H1 (cell line): Measurements from ENCODE around the gene ARHGAP10.

Source experiments
- EGR1 ChIP-seq: IDR thresholded peaks from 2 replicates; pipeline ENCODE4 v1.6.1; 2011; ENCODE audit warnings: low read depth, low read length, borderline replicate concordance
- GABPA ChIP-seq: IDR thresholded peaks from 2 replicates; pipeline ENCODE4 v1.6.1; 2011; ENCODE audit warnings: mild to moderate bottlenecking, low read length, moderate library complexity, borderline replicate concordance; ENCODE audit not compliant: insufficient read depth
- PHF8 ChIP-seq: fragments of 200-600 bp; sonication (generic); conservative IDR thresholded peaks from 2 replicates; pipeline ENCODE4 v1.7.1; 2012; ENCODE audit warnings: low read depth, mild to moderate bottlenecking, inconsistent platforms, low read length, moderate library complexity
- POLR2A ChIP-seq, 2 experiments: IDR thresholded peaks; 1 replicate in 1 of 2; 2 replicates in 1 of 2; pipeline ENCODE4 v1.6.1; 2011; ENCODE audit warnings: low read depth in 2 of 2, low read length in 2 of 2, mild to moderate bottlenecking in 2 of 2; ENCODE audit errors: control extremely low read depth in 1 of 2
- POLR2AphosphoS5 ChIP-seq: IDR thresholded peaks from 2 replicates; pipeline ENCODE4 v1.6.1; 2011; ENCODE audit warnings: low read depth, low read length
- RFX5 ChIP-seq: IDR thresholded peaks from 2 replicates; pipeline ENCODE4 v1.6.1; 2011; ENCODE audit warnings: low read depth, low read length, improper control_type of control experiment, borderline replicate concordance
- TF ChIP-seq, protein P1 (sequence below), 3 experiments: IDR thresholded peaks; 1 replicate in 2 of 3; 2 replicates in 1 of 3; pipeline versions ENCODE4 v1.5.1 to v1.6.1; 2011; ENCODE audit warnings: low read length in 3 of 3, mild to moderate bottlenecking in 3 of 3, inconsistent platforms in 2 of 3, low read depth in 1 of 3, moderate library complexity in 1 of 3; ENCODE audit not compliant: insufficient read depth in 1 of 3; ENCODE audit errors: control extremely low read depth in 1 of 3
- TF ChIP-seq, protein P2 (sequence below): fragments of 300-600 bp; sonication (generic); IDR thresholded peaks from 2 replicates; pipeline ENCODE4 v1.7.1; 2012; ENCODE audit warnings: low read length, moderate library complexity, mild to moderate bottlenecking, inconsistent platforms; ENCODE audit not compliant: insufficient replicate concordance

DNA sequence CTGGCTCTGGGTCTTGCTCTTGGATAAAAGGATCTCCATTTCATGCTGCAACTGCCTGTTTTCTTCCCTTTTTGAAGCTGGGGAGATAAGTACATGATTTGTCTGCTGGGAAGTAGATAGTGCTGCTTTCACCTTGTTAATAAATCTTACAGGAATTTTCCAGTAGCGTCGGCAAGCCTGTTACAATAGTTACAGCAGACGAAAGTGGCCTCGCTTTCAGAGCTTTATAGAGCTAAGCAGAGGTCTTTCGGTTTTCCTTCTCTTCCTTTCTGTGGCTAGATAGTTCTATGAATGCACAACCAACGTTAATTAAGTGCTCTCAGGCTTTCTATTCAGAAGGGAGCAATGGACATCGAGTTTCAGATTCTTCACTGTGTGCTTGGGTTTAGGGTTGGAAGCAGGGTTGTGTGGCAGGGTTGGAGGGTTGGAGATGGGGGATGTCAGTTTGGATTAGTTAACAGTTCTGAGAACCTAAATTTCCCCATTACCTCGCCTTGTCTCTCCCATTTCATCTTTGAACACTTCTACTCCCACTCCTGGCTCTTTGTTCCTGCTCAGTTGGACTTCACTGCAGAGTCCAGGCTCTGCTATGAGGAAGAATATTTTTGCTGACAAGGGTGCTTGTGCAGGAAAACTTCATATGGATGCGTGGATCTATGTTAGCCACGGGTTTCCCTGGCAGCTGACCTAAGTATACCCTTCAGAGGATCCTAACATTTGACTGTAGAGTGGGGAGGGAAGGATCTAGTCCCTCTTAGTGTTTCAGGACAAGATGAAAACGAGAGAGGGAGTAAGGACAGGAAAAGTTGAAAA lies 237.9 kb downstream of the ARHGAP10 start:
- TF ChIP-seq, protein P1, sequence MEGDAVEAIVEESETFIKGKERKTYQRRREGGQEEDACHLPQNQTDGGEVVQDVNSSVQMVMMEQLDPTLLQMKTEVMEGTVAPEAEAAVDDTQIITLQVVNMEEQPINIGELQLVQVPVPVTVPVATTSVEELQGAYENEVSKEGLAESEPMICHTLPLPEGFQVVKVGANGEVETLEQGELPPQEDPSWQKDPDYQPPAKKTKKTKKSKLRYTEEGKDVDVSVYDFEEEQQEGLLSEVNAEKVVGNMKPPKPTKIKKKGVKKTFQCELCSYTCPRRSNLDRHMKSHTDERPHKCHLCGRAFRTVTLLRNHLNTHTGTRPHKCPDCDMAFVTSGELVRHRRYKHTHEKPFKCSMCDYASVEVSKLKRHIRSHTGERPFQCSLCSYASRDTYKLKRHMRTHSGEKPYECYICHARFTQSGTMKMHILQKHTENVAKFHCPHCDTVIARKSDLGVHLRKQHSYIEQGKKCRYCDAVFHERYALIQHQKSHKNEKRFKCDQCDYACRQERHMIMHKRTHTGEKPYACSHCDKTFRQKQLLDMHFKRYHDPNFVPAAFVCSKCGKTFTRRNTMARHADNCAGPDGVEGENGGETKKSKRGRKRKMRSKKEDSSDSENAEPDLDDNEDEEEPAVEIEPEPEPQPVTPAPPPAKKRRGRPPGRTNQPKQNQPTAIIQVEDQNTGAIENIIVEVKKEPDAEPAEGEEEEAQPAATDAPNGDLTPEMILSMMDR (IDR thresholded peaks at IDR 0.05; ENCODE audit: control extremely low read depth in 1 of 3, insufficient read depth in 1 of 3, low read depth in 1 of 3, low read length in 3 of 3): no peak
- no peak for TF ChIP-seq PHF8
- no peak for TF ChIP-seq RFX5
- TF ChIP-seq POLR2A (IDR thresholded peaks at IDR 0.05; ENCODE audit: control extremely low read depth in 1 of 2, low read depth in 2 of 2, low read length in 2 of 2): no peak
- no peak for TF ChIP-seq POLR2AphosphoS5
- TF ChIP-seq, protein P2, sequence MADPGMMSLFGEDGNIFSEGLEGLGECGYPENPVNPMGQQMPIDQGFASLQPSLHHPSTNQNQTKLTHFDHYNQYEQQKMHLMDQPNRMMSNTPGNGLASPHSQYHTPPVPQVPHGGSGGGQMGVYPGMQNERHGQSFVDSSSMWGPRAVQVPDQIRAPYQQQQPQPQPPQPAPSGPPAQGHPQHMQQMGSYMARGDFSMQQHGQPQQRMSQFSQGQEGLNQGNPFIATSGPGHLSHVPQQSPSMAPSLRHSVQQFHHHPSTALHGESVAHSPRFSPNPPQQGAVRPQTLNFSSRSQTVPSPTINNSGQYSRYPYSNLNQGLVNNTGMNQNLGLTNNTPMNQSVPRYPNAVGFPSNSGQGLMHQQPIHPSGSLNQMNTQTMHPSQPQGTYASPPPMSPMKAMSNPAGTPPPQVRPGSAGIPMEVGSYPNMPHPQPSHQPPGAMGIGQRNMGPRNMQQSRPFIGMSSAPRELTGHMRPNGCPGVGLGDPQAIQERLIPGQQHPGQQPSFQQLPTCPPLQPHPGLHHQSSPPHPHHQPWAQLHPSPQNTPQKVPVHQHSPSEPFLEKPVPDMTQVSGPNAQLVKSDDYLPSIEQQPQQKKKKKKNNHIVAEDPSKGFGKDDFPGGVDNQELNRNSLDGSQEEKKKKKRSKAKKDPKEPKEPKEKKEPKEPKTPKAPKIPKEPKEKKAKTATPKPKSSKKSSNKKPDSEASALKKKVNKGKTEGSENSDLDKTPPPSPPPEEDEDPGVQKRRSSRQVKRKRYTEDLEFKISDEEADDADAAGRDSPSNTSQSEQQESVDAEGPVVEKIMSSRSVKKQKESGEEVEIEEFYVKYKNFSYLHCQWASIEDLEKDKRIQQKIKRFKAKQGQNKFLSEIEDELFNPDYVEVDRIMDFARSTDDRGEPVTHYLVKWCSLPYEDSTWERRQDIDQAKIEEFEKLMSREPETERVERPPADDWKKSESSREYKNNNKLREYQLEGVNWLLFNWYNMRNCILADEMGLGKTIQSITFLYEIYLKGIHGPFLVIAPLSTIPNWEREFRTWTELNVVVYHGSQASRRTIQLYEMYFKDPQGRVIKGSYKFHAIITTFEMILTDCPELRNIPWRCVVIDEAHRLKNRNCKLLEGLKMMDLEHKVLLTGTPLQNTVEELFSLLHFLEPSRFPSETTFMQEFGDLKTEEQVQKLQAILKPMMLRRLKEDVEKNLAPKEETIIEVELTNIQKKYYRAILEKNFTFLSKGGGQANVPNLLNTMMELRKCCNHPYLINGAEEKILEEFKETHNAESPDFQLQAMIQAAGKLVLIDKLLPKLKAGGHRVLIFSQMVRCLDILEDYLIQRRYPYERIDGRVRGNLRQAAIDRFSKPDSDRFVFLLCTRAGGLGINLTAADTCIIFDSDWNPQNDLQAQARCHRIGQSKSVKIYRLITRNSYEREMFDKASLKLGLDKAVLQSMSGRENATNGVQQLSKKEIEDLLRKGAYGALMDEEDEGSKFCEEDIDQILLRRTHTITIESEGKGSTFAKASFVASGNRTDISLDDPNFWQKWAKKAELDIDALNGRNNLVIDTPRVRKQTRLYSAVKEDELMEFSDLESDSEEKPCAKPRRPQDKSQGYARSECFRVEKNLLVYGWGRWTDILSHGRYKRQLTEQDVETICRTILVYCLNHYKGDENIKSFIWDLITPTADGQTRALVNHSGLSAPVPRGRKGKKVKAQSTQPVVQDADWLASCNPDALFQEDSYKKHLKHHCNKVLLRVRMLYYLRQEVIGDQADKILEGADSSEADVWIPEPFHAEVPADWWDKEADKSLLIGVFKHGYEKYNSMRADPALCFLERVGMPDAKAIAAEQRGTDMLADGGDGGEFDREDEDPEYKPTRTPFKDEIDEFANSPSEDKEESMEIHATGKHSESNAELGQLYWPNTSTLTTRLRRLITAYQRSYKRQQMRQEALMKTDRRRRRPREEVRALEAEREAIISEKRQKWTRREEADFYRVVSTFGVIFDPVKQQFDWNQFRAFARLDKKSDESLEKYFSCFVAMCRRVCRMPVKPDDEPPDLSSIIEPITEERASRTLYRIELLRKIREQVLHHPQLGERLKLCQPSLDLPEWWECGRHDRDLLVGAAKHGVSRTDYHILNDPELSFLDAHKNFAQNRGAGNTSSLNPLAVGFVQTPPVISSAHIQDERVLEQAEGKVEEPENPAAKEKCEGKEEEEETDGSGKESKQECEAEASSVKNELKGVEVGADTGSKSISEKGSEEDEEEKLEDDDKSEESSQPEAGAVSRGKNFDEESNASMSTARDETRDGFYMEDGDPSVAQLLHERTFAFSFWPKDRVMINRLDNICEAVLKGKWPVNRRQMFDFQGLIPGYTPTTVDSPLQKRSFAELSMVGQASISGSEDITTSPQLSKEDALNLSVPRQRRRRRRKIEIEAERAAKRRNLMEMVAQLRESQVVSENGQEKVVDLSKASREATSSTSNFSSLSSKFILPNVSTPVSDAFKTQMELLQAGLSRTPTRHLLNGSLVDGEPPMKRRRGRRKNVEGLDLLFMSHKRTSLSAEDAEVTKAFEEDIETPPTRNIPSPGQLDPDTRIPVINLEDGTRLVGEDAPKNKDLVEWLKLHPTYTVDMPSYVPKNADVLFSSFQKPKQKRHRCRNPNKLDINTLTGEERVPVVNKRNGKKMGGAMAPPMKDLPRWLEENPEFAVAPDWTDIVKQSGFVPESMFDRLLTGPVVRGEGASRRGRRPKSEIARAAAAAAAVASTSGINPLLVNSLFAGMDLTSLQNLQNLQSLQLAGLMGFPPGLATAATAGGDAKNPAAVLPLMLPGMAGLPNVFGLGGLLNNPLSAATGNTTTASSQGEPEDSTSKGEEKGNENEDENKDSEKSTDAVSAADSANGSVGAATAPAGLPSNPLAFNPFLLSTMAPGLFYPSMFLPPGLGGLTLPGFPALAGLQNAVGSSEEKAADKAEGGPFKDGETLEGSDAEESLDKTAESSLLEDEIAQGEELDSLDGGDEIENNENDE: no peak
- TF ChIP-seq EGR1: no peak
- no peak for TF ChIP-seq GABPA
